Neuron (in vitro differentiated cells): ENCODE data around the gene NEDD4L.
"Not testable (repeated sequence)": the region's sequence is repeated elsewhere in the genome, so short reads cannot be mapped to it uniquely, and the experiment has no call there.

Experiments
- H2AFZ ChIP-seq: one replicate; pipeline ENCODE4 v1.6.1; 2013; ENCODE audit warnings: low read depth, mild to moderate bottlenecking, inconsistent platforms, low read length, moderate library complexity
- H3K27me3 ChIP-seq: one replicate; pipeline ENCODE4 v1.6.1; 2013; ENCODE audit warnings: low read length; ENCODE audit not compliant: insufficient read depth
- H3K36me3 ChIP-seq: one replicate; pipeline ENCODE4 v1.6.1; 2013; ENCODE audit warnings: low read length; ENCODE audit not compliant: insufficient read depth
- H3K4me1 ChIP-seq: one replicate; pipeline ENCODE4 v1.6.1; 2013; ENCODE audit warnings: low read length; ENCODE audit not compliant: insufficient read depth
- H3K4me3 ChIP-seq: 2 replicates; pipeline ENCODE4 v1.5.1; 2013; ENCODE audit warnings: mild to moderate bottlenecking, low read length, moderate library complexity
- H3K9me3 ChIP-seq: one replicate; pipeline ENCODE4 v1.6.1; 2013; ENCODE audit warnings: low read length

Gene NEDD4L

GRCh38 chr18:58427321-58427720 is 383.3 kb downstream of the NEDD4L start:
- Histone ChIP-seq H3K4me1 (no peaks in the 10 kb centered on the region), H3K4me3 (no peak overlapping the region), H2AFZ (no peak overlapping the region), H3K27me3 (no peaks in the 10 kb centered on the region), H3K9me3 (no peaks in the 10 kb centered on the region), H3K36me3 (no peaks in the 10 kb centered on the region)

GRCh38 chr18:58429442-58429841 is 385.4 kb downstream of the NEDD4L start:
- no peaks in the 10 kb centered on the region for H3K27me3 ChIP-seq
- no peak overlapping the region for H3K4me3 ChIP-seq
- no peaks in the 10 kb centered on the region for H3K4me1 ChIP-seq
- no peaks in the 10 kb centered on the region for H3K36me3 ChIP-seq
- no peaks in the 10 kb centered on the region for H3K9me3 ChIP-seq
- no peak overlapping the region for H2AFZ ChIP-seq

GRCh38 chr18:58431215-58431614 is 387.2 kb downstream of the NEDD4L start:
- Histone ChIP-seq H3K9me3 (no peaks in the 10 kb centered on the region), H3K4me1 (no peaks in the 10 kb centered on the region), H2AFZ (no peak overlapping the region), H3K27me3 (no peaks in the 10 kb centered on the region), H3K4me3 (no peak overlapping the region), H3K36me3 (no peaks in the 10 kb centered on the region)

- H3K4me3 ChIP-seq, result no peak overlapping the region
- no peaks in the 10 kb centered on the region for H3K27me3 ChIP-seq
- no peaks in the 10 kb centered on the region for H3K9me3 ChIP-seq
- H3K36me3 ChIP-seq, result no peaks in the 10 kb centered on the region
- no peaks in the 10 kb centered on the region for H3K4me1 ChIP-seq
- no peak overlapping the region for H2AFZ ChIP-seq
Observed at GRCh38 chr18:58432050-58432727, 388.2 kb downstream of the NEDD4L start.

- H3K4me3 ChIP-seq, H3K36me3 ChIP-seq, H3K9me3 ChIP-seq, H2AFZ ChIP-seq, H3K4me1 ChIP-seq, H3K27me3 ChIP-seq: not testable (repeated sequence)
Observed at GRCh38 chr18:58435221-58436005, 391.4 kb downstream of the NEDD4L start.

- H3K9me3 ChIP-seq, result no peaks in the 10 kb centered on the region
- no peaks in the 10 kb centered on the region for H3K27me3 ChIP-seq
- no peaks in the 10 kb centered on the region for H3K4me1 ChIP-seq
- no peak overlapping the region for H2AFZ ChIP-seq
- no peak overlapping the region for H3K4me3 ChIP-seq
- no peaks in the 10 kb centered on the region for H3K36me3 ChIP-seq
Observed at GRCh38 chr18:58438161-58438957, 394.3 kb downstream of the NEDD4L start.

- Histone ChIP-seq H3K27me3 (no peaks in the 10 kb centered on the region), H2AFZ (no peak overlapping the region), H3K9me3 (no peaks in the 10 kb centered on the region), H3K4me1 (peaks cover 5% of the 10 kb centered on the region), H3K36me3 (no peaks in the 10 kb centered on the region), H3K4me3 (no peak overlapping the region)
Observed at GRCh38 chr18:58438958-58439300, 394.9 kb downstream of the NEDD4L start.

GRCh38 chr18:58443671-58444070 is 399.6 kb downstream of the NEDD4L start:
- peaks cover 28% of the 10 kb centered on the region for H3K4me1 ChIP-seq
- no peaks in the 10 kb centered on the region for H3K27me3 ChIP-seq
- no peak overlapping the region for H2AFZ ChIP-seq
- no peak overlapping the region for H3K4me3 ChIP-seq
- no peaks in the 10 kb centered on the region for H3K36me3 ChIP-seq
- no peaks in the 10 kb centered on the region for H3K9me3 ChIP-seq

GRCh38 chr18:58446391-58447060 is 402.5 kb downstream of the NEDD4L start:
- H2AFZ ChIP-seq, result no peak overlapping the region
- no peaks in the 10 kb centered on the region for H3K27me3 ChIP-seq
- no peaks in the 10 kb centered on the region for H3K36me3 ChIP-seq
- no peaks in the 10 kb centered on the region for H3K9me3 ChIP-seq
- H3K4me3 ChIP-seq, result no peak overlapping the region
- peaks cover 28% of the 10 kb centered on the region for H3K4me1 ChIP-seq

GRCh38 chr18:58447402-58448095 is 403.5 kb downstream of the NEDD4L start:
- peak overlapping the region; percentile 23 for H2AFZ ChIP-seq
- H3K9me3 ChIP-seq, result no peaks in the 10 kb centered on the region
- H3K27me3 ChIP-seq, result no peaks in the 10 kb centered on the region
- H3K36me3 ChIP-seq, result no peaks in the 10 kb centered on the region
- peak overlapping the region; percentile 20 for H3K4me3 ChIP-seq
- H3K4me1 ChIP-seq, result peaks cover 28% of the 10 kb centered on the region

- H3K4me1 ChIP-seq, result peaks cover 25% of the 10 kb centered on the region
- H3K4me3 ChIP-seq, result no peak overlapping the region
- H3K9me3 ChIP-seq, result no peaks in the 10 kb centered on the region
- no peak overlapping the region for H2AFZ ChIP-seq
- H3K36me3 ChIP-seq, result no peaks in the 10 kb centered on the region
- H3K27me3 ChIP-seq, result no peaks in the 10 kb centered on the region
Observed at GRCh38 chr18:58449464-58449863, 405.4 kb downstream of the NEDD4L start.
